ELR (cell line): Measurements from ENCODE around the gene PHLDA2.

ENCODE experiments used
- DNase-seq: peaks from one replicate; pipeline ENCODE4 v3.0.0-alpha.2; 2015; ENCODE audit warnings: low read depth

Gene PHLDA2

GRCh38 chr11:2929950-2930703 lies 907 bp upstream of the PHLDA2 start:
- peak; percentile 77 for DNase-seq

- DNase-seq, result peak; percentile 84
These were observed 320 bp upstream of the PHLDA2 start for GRCh38 chr11:2929531-2929949.

GRCh38 chr11:2927851-2928604 lies 1.2 kb downstream of the PHLDA2 start:
- peak; percentile 70 for DNase-seq

GRCh38 chr11:2927121-2927800 lies 2.0 kb downstream of the PHLDA2 start:
- DNase-seq, result no peak

- no peak for DNase-seq
These were observed 2.6 kb downstream of the PHLDA2 start for GRCh38 chr11:2926611-2927051.

- DNase-seq, result no peak
These were observed 4.2 kb downstream of the PHLDA2 start for GRCh38 chr11:2924821-2925675.

GRCh38 chr11:2924381-2924780 lies 4.8 kb downstream of the PHLDA2 start:
- DNase-seq, result no peak

- DNase-seq, result no peak
These were observed 5.5 kb downstream of the PHLDA2 start for GRCh38 chr11:2923446-2924375.

GRCh38 chr11:2922655-2923054 lies 6.6 kb downstream of the PHLDA2 start:
- DNase-seq, result no peak

- DNase-seq, result no peak
These were observed 7.3 kb downstream of the PHLDA2 start for GRCh38 chr11:2921742-2922493.

- no peak for DNase-seq
These were observed 8.0 kb downstream of the PHLDA2 start for GRCh38 chr11:2921261-2921660.

GRCh38 chr11:2920343-2920742 lies 8.9 kb downstream of the PHLDA2 start:
- no peak for DNase-seq

- no peak for DNase-seq
These were observed 9.4 kb downstream of the PHLDA2 start for GRCh38 chr11:2919837-2920236.

GRCh38 chr11:2919188-2919587 lies 10.0 kb downstream of the PHLDA2 start:
- DNase-seq, result no peak

- no peak for DNase-seq
These were observed 11.3 kb downstream of the PHLDA2 start for GRCh38 chr11:2917842-2918490.

- DNase-seq, result no peak
These were observed 12.2 kb downstream of the PHLDA2 start for GRCh38 chr11:2916892-2917645.

GRCh38 chr11:2916114-2916891 lies 12.9 kb downstream of the PHLDA2 start:
- DNase-seq, result no peak

- DNase-seq, result no peak
These were observed 13.7 kb downstream of the PHLDA2 start for GRCh38 chr11:2915473-2915872.
